ENCODE results near the gene NPRL2. TPM values are rescaled to one million over a fixed set of nuclear protein-coding genes. Genes with fewer than 3 reads are reported as not detected.

The NPRL2 gene
- total RNA-seq, 2 donors from 2014 or later = 27.0 to 30.9 TPM

DNA sequence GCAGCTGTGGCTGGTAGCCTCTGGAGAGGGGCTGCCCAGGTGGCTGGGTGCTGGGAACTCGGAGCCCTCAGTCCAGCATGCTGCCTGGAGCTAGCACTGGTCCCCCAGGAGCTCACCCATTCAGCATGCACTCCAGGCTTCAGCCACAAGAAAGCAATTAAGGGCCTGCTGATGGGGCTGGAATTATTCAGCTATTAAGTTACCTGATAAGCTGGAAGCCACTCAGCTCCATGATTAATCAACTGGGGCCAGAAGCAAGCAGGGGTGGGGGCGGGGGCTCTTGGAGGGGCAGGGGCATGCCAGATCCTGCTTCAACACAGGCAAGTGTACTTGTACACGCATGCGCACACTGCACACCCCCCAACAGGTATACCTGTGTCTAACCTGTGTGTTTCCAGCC lies 30.8 kb upstream of the NPRL2 start:
- Histone ChIP-seq H3K27me3 (no peaks in the 10 kb centered on the region), H3K27ac (no peak overlapping the region), H3K4me1 (no peaks in the 10 kb centered on the region), H3K4me3 (no peak overlapping the region), H3K36me3 (replicated peaks in 1 of 2; ENCODE audit: insufficient read depth in 1 of 2, low read depth in 2 of 2) (no peaks in the 10 kb centered on the region), H3K9me3 (no peaks in the 10 kb centered on the region)
- TF ChIP-seq, protein P1, sequence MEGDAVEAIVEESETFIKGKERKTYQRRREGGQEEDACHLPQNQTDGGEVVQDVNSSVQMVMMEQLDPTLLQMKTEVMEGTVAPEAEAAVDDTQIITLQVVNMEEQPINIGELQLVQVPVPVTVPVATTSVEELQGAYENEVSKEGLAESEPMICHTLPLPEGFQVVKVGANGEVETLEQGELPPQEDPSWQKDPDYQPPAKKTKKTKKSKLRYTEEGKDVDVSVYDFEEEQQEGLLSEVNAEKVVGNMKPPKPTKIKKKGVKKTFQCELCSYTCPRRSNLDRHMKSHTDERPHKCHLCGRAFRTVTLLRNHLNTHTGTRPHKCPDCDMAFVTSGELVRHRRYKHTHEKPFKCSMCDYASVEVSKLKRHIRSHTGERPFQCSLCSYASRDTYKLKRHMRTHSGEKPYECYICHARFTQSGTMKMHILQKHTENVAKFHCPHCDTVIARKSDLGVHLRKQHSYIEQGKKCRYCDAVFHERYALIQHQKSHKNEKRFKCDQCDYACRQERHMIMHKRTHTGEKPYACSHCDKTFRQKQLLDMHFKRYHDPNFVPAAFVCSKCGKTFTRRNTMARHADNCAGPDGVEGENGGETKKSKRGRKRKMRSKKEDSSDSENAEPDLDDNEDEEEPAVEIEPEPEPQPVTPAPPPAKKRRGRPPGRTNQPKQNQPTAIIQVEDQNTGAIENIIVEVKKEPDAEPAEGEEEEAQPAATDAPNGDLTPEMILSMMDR (IDR thresholded peaks at IDR 0.05) = no peak
- TF ChIP-seq POLR2A (IDR thresholded peaks at IDR 0.05) = no peak
- ATAC-seq (no peak), DNase-seq (no peak)
- 79 to 80% methylated on average over 3 to 4 of the region's 4 CpGs for WGBS, 2 donors
- intact Hi-C loops (cut with DNase I) = no loop called here

DNA sequence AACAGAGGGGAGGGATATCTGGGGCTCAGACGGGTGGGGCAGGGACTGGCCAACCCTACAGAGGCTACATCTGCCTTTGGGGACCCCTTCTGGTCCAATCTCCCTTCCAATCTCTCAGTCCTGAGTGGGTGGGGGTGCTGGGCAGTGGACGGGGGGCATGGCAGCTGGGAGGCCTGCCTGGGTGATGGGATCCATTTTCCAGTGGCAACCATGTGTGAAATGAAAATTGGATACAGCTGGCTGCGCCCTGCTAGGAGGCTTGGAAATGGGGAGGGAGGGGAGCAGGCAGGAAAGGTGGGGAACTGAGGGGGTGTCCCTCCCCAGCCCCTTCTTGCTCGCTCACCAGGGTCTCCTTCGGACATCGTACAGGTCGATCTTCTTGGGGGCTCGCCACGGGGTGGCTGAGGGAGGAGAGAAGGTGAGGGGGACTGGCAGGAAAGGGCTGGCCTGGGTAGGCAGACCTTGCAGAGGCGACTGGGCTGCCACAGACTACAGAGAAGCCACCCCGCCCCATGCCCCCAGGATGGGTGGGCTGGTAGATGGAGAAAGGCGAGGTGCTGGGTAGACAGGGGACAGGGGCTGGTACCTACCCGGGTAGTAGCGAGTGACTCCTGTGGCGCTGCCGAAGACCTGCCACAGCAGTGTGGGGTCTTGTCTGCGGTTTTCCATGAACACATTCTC lies 30.0 kb upstream of the NPRL2 start:
- no peak overlapping the region for H3K27ac ChIP-seq
- no peaks in the 10 kb centered on the region for H3K4me1 ChIP-seq
- TF ChIP-seq, protein P1 (IDR thresholded peaks at IDR 0.05) = no peak
- TF ChIP-seq POLR2A (IDR thresholded peaks at IDR 0.05) = no peak
- H3K9me3 ChIP-seq = no peaks in the 10 kb centered on the region
- no peak overlapping the region for H3K4me3 ChIP-seq
- intact Hi-C loops (cut with DNase I) = no loop called here
- no peaks in the 10 kb centered on the region for H3K27me3 ChIP-seq
- no peaks in the 10 kb centered on the region for H3K36me3 ChIP-seq (replicated peaks in 1 of 2; ENCODE audit: insufficient read depth in 1 of 2, low read depth in 2 of 2)
- DNase-seq (no peak), ATAC-seq (no peak)
- 82 to 86% methylated on average over 16 to 17 of the region's 17 CpGs for WGBS, 2 donors

DNA sequence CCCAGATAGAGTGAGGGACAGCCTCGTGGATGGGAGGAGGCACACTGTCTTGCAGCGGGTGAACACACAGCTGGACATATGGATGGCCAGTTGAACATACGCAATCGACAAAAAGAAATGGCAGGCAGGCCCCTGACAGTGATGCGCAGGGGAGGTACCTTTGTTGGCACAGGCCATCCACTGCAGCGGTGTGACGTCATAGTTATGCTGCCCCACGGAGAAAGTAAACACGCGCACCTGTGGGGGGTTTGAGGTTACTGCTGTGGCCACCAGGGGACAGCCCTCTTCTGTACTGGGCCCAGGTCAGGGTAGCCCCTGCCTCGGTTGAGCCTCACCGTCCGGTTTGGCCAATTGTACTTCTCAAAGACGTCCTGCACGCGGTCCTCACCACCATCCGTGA lies 28.2 kb upstream of the NPRL2 start:
- ATAC-seq = no peak

DNA sequence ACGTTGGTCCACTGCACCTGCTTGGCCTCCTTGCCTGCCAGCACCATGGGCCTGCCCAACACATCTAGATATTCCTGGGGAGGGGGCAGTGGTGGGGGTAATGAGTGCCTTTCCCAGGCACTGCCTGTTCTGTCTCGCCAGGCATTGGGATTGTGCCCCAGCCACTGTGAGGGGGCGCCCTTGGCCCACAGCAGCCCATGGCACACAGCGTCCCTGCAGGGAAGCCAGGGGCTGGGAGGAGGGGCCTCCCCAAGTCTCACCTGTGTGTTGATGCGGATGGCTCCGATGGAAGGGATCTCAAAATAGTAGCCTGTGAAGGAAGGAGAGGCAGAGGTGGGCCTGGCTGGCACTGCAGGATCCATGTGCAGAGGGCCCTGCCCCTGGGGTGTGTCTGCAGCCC lies 27.4 kb upstream of the NPRL2 start:
- H3K36me3 ChIP-seq (replicated peaks in 1 of 2; ENCODE audit: insufficient read depth in 1 of 2, low read depth in 2 of 2) = no peaks in the 10 kb centered on the region
- no peak overlapping the region for H3K27ac ChIP-seq
- H3K4me1 ChIP-seq = no peaks in the 10 kb centered on the region
- no peak for ATAC-seq
- H3K9me3 ChIP-seq = no peaks in the 10 kb centered on the region
- H3K4me3 ChIP-seq = no peak overlapping the region
- TF ChIP-seq POLR2A (IDR thresholded peaks at IDR 0.05) = no peak
- TF ChIP-seq, protein P1 (IDR thresholded peaks at IDR 0.05) = no peak
- H3K27me3 ChIP-seq = no peaks in the 10 kb centered on the region
- no peak for DNase-seq
- 77% methylated on average over 6 of the region's 6 CpGs; no CpG with 5 or more reads in 1 of the 2 donors for WGBS, 2 donors
- intact Hi-C loops (cut with DNase I) = no loop called here

More for the DNA sequence above, 28.2 kb upstream of the NPRL2 start:
- WGBS, 2 donors = 84 to 89% methylated on average over 17 of the region's 17 CpGs
- H3K36me3 ChIP-seq (replicated peaks in 1 of 2; ENCODE audit: insufficient read depth in 1 of 2, low read depth in 2 of 2) = no peaks in the 10 kb centered on the region
- no peak overlapping the region for H3K27ac ChIP-seq
- no peak for TF ChIP-seq POLR2A (IDR thresholded peaks at IDR 0.05)
- TF ChIP-seq, protein P1 (IDR thresholded peaks at IDR 0.05) = no peak
- intact Hi-C loops (cut with DNase I) = no loop called here
- no peak overlapping the region for H3K4me3 ChIP-seq
- no peaks in the 10 kb centered on the region for H3K27me3 ChIP-seq
- no peaks in the 10 kb centered on the region for H3K4me1 ChIP-seq
- H3K9me3 ChIP-seq = no peaks in the 10 kb centered on the region
- DNase-seq = no peak

All from body of pancreas (tissue), 4 donors.